Esophagus squamous epithelium (tissue), 4 donors: ENCODE results near the gene BACH2.

Experiments
- POLR2A ChIP-seq, 4 donors: fragments of 450-650 bp; IDR thresholded peaks; one replicate each; pipeline ENCODE4 v1.6.1; 2017; ENCODE audit warnings: antibody characterized with exemption in 4 of 4, mild to moderate bottlenecking in 4 of 4, moderate library complexity in 3 of 4
- TF ChIP-seq, protein P1 (sequence below), 6 experiments: fragments of 450-650 bp in 4 of 6; fragments of 200-600 bp in 2 of 6; sonication (generic) in 2 of 6; IDR thresholded peaks; one replicate each; pipeline ENCODE4 v1.5.1; 2016 to 2019; ENCODE audit warnings: antibody characterized with exemption in 6 of 6, mild to moderate bottlenecking in 4 of 6, moderate library complexity in 4 of 6

DNA sequence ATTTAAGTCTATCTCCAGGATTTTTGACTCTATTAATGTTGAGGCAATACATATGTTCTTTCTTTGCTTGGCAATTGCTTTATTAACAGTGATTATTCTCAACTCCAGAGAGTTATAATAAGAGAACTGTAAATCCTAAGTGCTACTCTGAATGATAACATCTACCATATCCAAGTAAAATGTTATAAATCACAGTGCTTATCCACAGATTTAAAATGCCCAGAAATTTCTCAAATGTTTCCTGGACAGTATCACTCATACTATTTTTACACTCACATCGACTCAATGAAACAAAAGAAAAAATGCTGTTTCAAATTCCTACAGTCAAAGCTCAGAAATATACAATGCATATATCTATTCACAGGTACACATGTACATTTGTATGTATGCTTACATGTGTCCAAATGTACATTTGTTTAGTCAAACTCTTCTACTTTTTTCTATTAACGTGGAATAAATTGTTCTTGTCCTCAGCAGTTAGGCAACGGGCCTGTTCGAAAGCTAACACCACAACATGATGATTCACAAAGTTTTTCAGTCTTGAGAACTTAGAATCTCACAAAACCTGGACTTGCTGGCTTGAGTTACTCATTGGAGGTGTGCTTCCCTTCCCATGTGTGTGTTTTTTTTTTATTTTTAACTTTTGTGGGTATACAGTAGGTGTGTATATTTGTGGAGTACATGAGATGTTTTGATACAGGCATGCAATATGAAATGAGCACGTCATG, 209.4 kb downstream of the BACH2 start:
- TF ChIP-seq, protein P1, sequence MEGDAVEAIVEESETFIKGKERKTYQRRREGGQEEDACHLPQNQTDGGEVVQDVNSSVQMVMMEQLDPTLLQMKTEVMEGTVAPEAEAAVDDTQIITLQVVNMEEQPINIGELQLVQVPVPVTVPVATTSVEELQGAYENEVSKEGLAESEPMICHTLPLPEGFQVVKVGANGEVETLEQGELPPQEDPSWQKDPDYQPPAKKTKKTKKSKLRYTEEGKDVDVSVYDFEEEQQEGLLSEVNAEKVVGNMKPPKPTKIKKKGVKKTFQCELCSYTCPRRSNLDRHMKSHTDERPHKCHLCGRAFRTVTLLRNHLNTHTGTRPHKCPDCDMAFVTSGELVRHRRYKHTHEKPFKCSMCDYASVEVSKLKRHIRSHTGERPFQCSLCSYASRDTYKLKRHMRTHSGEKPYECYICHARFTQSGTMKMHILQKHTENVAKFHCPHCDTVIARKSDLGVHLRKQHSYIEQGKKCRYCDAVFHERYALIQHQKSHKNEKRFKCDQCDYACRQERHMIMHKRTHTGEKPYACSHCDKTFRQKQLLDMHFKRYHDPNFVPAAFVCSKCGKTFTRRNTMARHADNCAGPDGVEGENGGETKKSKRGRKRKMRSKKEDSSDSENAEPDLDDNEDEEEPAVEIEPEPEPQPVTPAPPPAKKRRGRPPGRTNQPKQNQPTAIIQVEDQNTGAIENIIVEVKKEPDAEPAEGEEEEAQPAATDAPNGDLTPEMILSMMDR (IDR thresholded peaks at IDR 0.05), result no peak
- TF ChIP-seq POLR2A (IDR thresholded peaks at IDR 0.05), result no peak
